AG04450 (cell line): ENCODE measurements around the gene CDK14. TPM values are rescaled to one million over a fixed set of nuclear protein-coding genes. Genes with fewer than 3 reads are reported as not detected.

Experiments
- CTCF ChIA-PET: fragments of 300-600, 350-600 bp; formaldehyde crosslinking; extraction: SDS; loops from one replicate; lab custom pipeline; 2022; ENCODE audit warnings: antibody characterized with exemption, inconsistent platforms; lab: Charles Lee
- POLR2A ChIA-PET: fragments of 350-600 bp; formaldehyde crosslinking; extraction: SDS; loops from one replicate; lab custom pipeline; 2021; ENCODE audit warnings: antibody characterized with exemption, inconsistent platforms; lab: Yijun Ruan, JAX
- DNase-seq: peaks from one replicate; pipeline ENCODE4 v3.0.0-alpha.2; 2011; ENCODE audit warnings: low read depth, low spot score
- H3K27ac ChIP-seq: one replicate; pipeline ENCODE4 v1.5.1; 2012; ENCODE audit warnings: low read depth, low read length, control low read depth
- H3K27me3 ChIP-seq: one replicate; pipeline ENCODE4 v1.6.0; 2012; ENCODE audit warnings: low read length; ENCODE audit not compliant: control insufficient read depth, insufficient read depth
- H3K4me3 ChIP-seq: 2 replicates; pipeline ENCODE4 v1.5.1; 2011; ENCODE audit warnings: mild to moderate bottlenecking, low read depth, low read length, control low read depth
- H3K9me3 ChIP-seq: 2 replicates; pipeline ENCODE4 v1.5.1; 2012; ENCODE audit warnings: low read length; ENCODE audit not compliant: control insufficient read depth, insufficient read depth
- CTCF ChIP-seq: IDR thresholded peaks from 2 replicates; pipeline ENCODE4 v1.5.1; 2011; ENCODE audit warnings: low read depth, low read length, control low read depth, inconsistent platforms
- polyA plus RNA-seq: library from polyadenylated mRNA; depleted of rRNA; stranded (reverse); fragments of >200 nt; gene quantifications from 2 replicates; pipeline ENCODE4 v1.2.3, GENCODE V29; 2011

The CDK14 gene
- polyA plus RNA-seq, 1 experiment = 28.4 TPM

- ChIA-PET POLR2A (no interaction called here), CTCF (no interaction called here)
- Histone ChIP-seq H3K27ac (no peak overlapping the region), H3K27me3 (no peaks in the 10 kb centered on the region), H3K4me3 (no peak overlapping the region), H3K9me3 (no peaks in the 10 kb centered on the region)
- no peak for DNase-seq
- no peak for TF ChIP-seq CTCF
These were observed 376.9 kb downstream of the CDK14 start for GRCh38 chr7:90972906-90973550.

GRCh38 chr7:90977056-90977455 lies 380.9 kb downstream of the CDK14 start:
- TF ChIP-seq CTCF = no peak
- H3K27me3 ChIP-seq = no peaks in the 10 kb centered on the region
- no peak overlapping the region for H3K27ac ChIP-seq
- CTCF ChIA-PET = no interaction called here
- no peak overlapping the region for H3K4me3 ChIP-seq
- DNase-seq = no peak
- POLR2A ChIA-PET = no interaction called here
- H3K9me3 ChIP-seq = peaks cover under 1% of the 10 kb centered on the region; the same call in 1 of the 2 replicates

- no peak for TF ChIP-seq CTCF
- H3K27ac ChIP-seq = no peak overlapping the region
- H3K4me3 ChIP-seq = no peak overlapping the region
- POLR2A ChIA-PET = interaction anchor here (0.6 kb wide), 1 partner anchor 271 kb away, joined by 3 read pairs; no protein-coding TSS in a partner anchor
- CTCF ChIA-PET = no interaction called here
- H3K27me3 ChIP-seq = no peaks in the 10 kb centered on the region
- DNase-seq = no peak
- peaks cover 3% of the 10 kb centered on the region; the same call in 1 of the 2 replicates for H3K9me3 ChIP-seq
These were observed 384.4 kb downstream of the CDK14 start for GRCh38 chr7:90980545-90980944.

GRCh38 chr7:90982228-90982627 lies 386.1 kb downstream of the CDK14 start:
- Histone ChIP-seq H3K4me3 (no peak overlapping the region), H3K27ac (no peak overlapping the region), H3K9me3 (peaks cover 3% of the 10 kb centered on the region; the same call in 1 of the 2 replicates), H3K27me3 (no peaks in the 10 kb centered on the region)
- no peak for TF ChIP-seq CTCF
- ChIA-PET POLR2A (no interaction called here), CTCF (no interaction called here)
- DNase-seq = no peak

GRCh38 chr7:90984692-90985091 lies 388.6 kb downstream of the CDK14 start:
- CTCF ChIA-PET = interaction anchor here (0.9 kb wide), 1 partner anchor 529 kb away, joined by 4 read pairs; no protein-coding TSS in a partner anchor
- Histone ChIP-seq H3K27ac (no peak overlapping the region), H3K27me3 (no peaks in the 10 kb centered on the region), H3K4me3 (no peak overlapping the region), H3K9me3 (peaks cover 3% of the 10 kb centered on the region; the same call in 1 of the 2 replicates)
- DNase-seq = no peak
- TF ChIP-seq CTCF = no peak
- POLR2A ChIA-PET = no interaction called here
